ENCODE measurements around the gene ATG7. TPM values are rescaled to one million over a fixed set of nuclear protein-coding genes. Genes with fewer than 3 reads are reported as not detected.

The ATG7 gene
- total and polyA plus RNA-seq, 2 donors from 2014 or later = 15.3 to 54.9 TPM

- TF ChIP-seq CTCF (IDR thresholded peaks at IDR 0.05; ENCODE audit: borderline replicate concordance, extremely low read depth, insufficient read depth) = no peak
- Histone ChIP-seq H3K36me3 (ENCODE audit: control insufficient read depth in 2 of 3, insufficient read depth in 3 of 3, low read length in 3 of 3) (no peaks in the 10 kb centered on the region), H3K4me1 (ENCODE audit: control insufficient read depth in 2 of 3, insufficient read depth in 2 of 3, low read depth in 1 of 3, low read length in 3 of 3) (peaks cover 0 to 8% (median 0%) of the 10 kb centered on the region in 3 donors), H3K9ac (ENCODE audit: low read length in 3 of 3) (no peak overlapping the region), H3K27ac (ENCODE audit: low read depth in 2 of 2, low read length in 2 of 2) (no peak overlapping the region), H3K4me3 (ENCODE audit: low read length in 3 of 3) (no peak overlapping the region), H3K9me3 (ENCODE audit: control insufficient read depth in 2 of 3, insufficient read depth in 1 of 3, low read length in 3 of 3) (no peaks in the 10 kb centered on the region), H3K27me3 (ENCODE audit: control insufficient read depth, insufficient read depth, low read length) (no peaks in the 10 kb centered on the region)
- FAIRE-seq (no peak), DNase-seq (peak in 4 of 5 donors; percentile 71 to 83 (median 80))
- intact Hi-C loops (cut with DNase I) = no loop called here
These were observed 258.0 kb downstream of the ATG7 start for GRCh38 chr3:11530153-11530721.

- H3K9ac ChIP-seq (ENCODE audit: low read length in 3 of 3) = no peak overlapping the region
- H3K27me3 ChIP-seq (ENCODE audit: control insufficient read depth, insufficient read depth, low read length) = no peaks in the 10 kb centered on the region
- intact Hi-C loops (cut with DNase I) = no loop called here
- no peak for FAIRE-seq
- H3K4me3 ChIP-seq (ENCODE audit: low read length in 3 of 3) = no peak overlapping the region
- no peaks in the 10 kb centered on the region for H3K9me3 ChIP-seq (ENCODE audit: control insufficient read depth in 2 of 3, insufficient read depth in 1 of 3, low read length in 3 of 3)
- H3K36me3 ChIP-seq (ENCODE audit: control insufficient read depth in 2 of 3, insufficient read depth in 3 of 3, low read length in 3 of 3) = no peaks in the 10 kb centered on the region
- H3K4me1 ChIP-seq (ENCODE audit: control insufficient read depth in 2 of 3, insufficient read depth in 2 of 3, low read depth in 1 of 3, low read length in 3 of 3) = peaks cover 0 to 8% (median 0%) of the 10 kb centered on the region in 3 donors
- DNase-seq = peak in 1 of 5 donors; percentile 54
- no peak for TF ChIP-seq CTCF (IDR thresholded peaks at IDR 0.05; ENCODE audit: borderline replicate concordance, extremely low read depth, insufficient read depth)
- no peak overlapping the region for H3K27ac ChIP-seq (ENCODE audit: low read depth in 2 of 2, low read length in 2 of 2)
These were observed 260.8 kb downstream of the ATG7 start for GRCh38 chr3:11532931-11533391.

GRCh38 chr3:11534011-11534792 is 262.0 kb downstream of the ATG7 start:
- Histone ChIP-seq H3K36me3 (ENCODE audit: control insufficient read depth in 2 of 3, insufficient read depth in 3 of 3, low read length in 3 of 3) (no peaks in the 10 kb centered on the region), H3K27ac (ENCODE audit: low read depth in 2 of 2, low read length in 2 of 2) (no peak overlapping the region), H3K27me3 (ENCODE audit: control insufficient read depth, insufficient read depth, low read length) (no peaks in the 10 kb centered on the region), H3K9ac (ENCODE audit: low read length in 3 of 3) (no peak overlapping the region), H3K4me1 (ENCODE audit: control insufficient read depth in 2 of 3, insufficient read depth in 2 of 3, low read depth in 1 of 3, low read length in 3 of 3) (peaks cover 0 to 8% (median 0%) of the 10 kb centered on the region in 3 donors), H3K4me3 (ENCODE audit: low read length in 3 of 3) (no peak overlapping the region), H3K9me3 (ENCODE audit: control insufficient read depth in 2 of 3, insufficient read depth in 1 of 3, low read length in 3 of 3) (no peaks in the 10 kb centered on the region)
- DNase-seq (no peak), FAIRE-seq (no peak)
- TF ChIP-seq CTCF (IDR thresholded peaks at IDR 0.05; ENCODE audit: borderline replicate concordance, extremely low read depth, insufficient read depth) = no peak
- intact Hi-C loops (cut with DNase I) = no loop called here

Measured in kidney (tissue), 14 donors.